Hippocampal formation (tissue), 2 donors: Measurements from ENCODE around the gene PDHX.

Source experiments
- DNase-seq, 2 donors: peaks; one replicate each; lab custom pipeline; 2025; lab: John Stamatoyannopoulos, UW

Gene PDHX

GRCh38 chr11:34988294-34989255 lies 72.2 kb downstream of the PDHX start:
- no peak for DNase-seq

GRCh38 chr11:34990916-34991315 lies 74.5 kb downstream of the PDHX start:
- DNase-seq = no peak

- no peak for DNase-seq
Measured at GRCh38 chr11:34994854-34995253, 78.4 kb downstream of the PDHX start.

- DNase-seq = no peak
Measured at GRCh38 chr11:34996958-34997357, 80.5 kb downstream of the PDHX start.

GRCh38 chr11:34997952-34998528 lies 81.6 kb downstream of the PDHX start:
- DNase-seq = no peak

GRCh38 chr11:34999453-34999852 lies 83.0 kb downstream of the PDHX start:
- DNase-seq = no peak

GRCh38 chr11:35003186-35003585 lies 86.8 kb downstream of the PDHX start:
- DNase-seq = no peak

- DNase-seq = no peak
Measured at GRCh38 chr11:35003658-35004057, 87.2 kb downstream of the PDHX start.

GRCh38 chr11:35005141-35005780 lies 88.8 kb downstream of the PDHX start:
- no peak for DNase-seq

GRCh38 chr11:35006389-35007128 lies 90.1 kb downstream of the PDHX start:
- DNase-seq = no peak

- no peak for DNase-seq
Measured at GRCh38 chr11:35007277-35007676, 90.9 kb downstream of the PDHX start.

- no peak for DNase-seq
Measured at GRCh38 chr11:35009191-35009943, 92.9 kb downstream of the PDHX start.

GRCh38 chr11:35009944-35010342 lies 93.5 kb downstream of the PDHX start:
- DNase-seq = no peak

- no peak for DNase-seq
Measured at GRCh38 chr11:35010654-35011053, 94.2 kb downstream of the PDHX start.

GRCh38 chr11:35011389-35011788 lies 95.0 kb downstream of the PDHX start:
- no peak for DNase-seq

- DNase-seq = no peak
Measured at GRCh38 chr11:35011944-35012343, 95.5 kb downstream of the PDHX start.

- DNase-seq = no peak
Measured at GRCh38 chr11:35012467-35013191, 96.2 kb downstream of the PDHX start.

GRCh38 chr11:35013514-35014233 lies 97.3 kb downstream of the PDHX start:
- no peak for DNase-seq

- no peak for DNase-seq
Measured at GRCh38 chr11:35014346-35014745, 97.9 kb downstream of the PDHX start.
